Lower leg skin (tissue), 3 donors: Measurements from ENCODE around the gene BCAM.

Experiments
- CTCF ChIP-seq, 3 donors: fragments of 450-650 bp; IDR thresholded peaks; one replicate each; pipeline ENCODE4 v1.5.1; 2016; ENCODE audit warnings: antibody characterized with exemption in 3 of 3, mild to moderate bottlenecking in 3 of 3, moderate library complexity in 2 of 3
- POLR2A ChIP-seq, 2 donors: fragments of 450-650 bp; IDR thresholded peaks; one replicate each; pipeline ENCODE4 v1.6.1; 2016 to 2017; ENCODE audit warnings: antibody characterized with exemption in 2 of 2, mild to moderate bottlenecking in 1 of 2, moderate library complexity in 1 of 2

GRCh38 chr19:44839276-44839675, 30.4 kb downstream of the BCAM start:
- TF ChIP-seq CTCF (IDR thresholded peaks at IDR 0.05): no peak
- TF ChIP-seq POLR2A (IDR thresholded peaks at IDR 0.05): no peak
